C4-2B (cell line): Measurements from ENCODE around the gene PAK2.

ENCODE experiments used
- CTCF ChIP-seq: fragments of 450-650 bp; conservative IDR thresholded peaks from 2 replicates; pipeline ENCODE4 v1.5.1; 2017; ENCODE audit warnings: mild to moderate bottlenecking
- ZFX ChIP-seq: fragments of 450-650 bp; IDR thresholded peaks from 2 replicates; pipeline ENCODE4 v1.6.1; 2017

DNA sequence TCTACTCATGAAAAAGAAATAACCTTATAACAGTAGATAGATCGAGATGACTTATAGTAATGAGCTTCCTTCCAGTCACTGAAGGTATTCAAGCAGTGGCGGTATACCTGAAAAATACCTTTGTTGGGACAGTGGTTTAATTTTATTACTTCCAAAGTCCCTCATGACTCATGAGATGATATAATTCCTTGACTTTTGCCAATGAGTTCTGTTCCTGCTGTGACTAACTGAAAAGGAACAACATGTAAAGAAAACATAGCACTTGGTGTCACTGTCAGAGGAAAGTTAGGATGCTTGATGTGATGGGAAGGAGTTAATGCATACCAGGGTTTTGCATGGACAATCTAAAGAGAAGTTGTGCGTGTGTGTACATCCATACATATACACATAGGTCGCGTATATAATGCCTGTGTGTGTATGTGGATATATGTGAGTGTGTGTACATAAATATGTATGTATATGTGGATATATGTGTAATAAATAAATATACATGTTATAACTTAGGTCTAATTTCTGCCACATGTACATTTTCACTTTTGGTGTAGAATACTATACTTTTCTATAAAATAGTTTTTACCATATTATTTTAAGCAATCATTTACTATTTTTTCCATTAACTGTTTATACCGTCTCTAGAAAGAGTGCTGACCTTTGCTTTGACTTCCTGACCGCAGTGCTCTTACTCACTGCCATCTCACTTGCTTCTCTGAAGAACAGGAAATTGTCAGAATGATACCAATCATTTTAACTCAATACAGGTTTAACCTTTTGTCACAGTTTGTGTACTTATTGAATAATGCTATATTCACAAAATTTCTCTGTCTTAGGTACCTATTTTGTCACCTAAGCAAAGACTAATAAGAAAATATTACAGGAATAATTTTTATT, 12.6 kb upstream of the PAK2 start:
- TF ChIP-seq CTCF, result no peak
- no peak for TF ChIP-seq ZFX
